HUES64 (cell line): ENCODE data around the gene CLRN1. TPM values are rescaled to one million over a fixed set of nuclear protein-coding genes. Genes with fewer than 3 reads are reported as not detected.

Experiments used
- H3K27ac ChIP-seq: 2 replicates; pipeline ENCODE4 v1.7.0; 2013; ENCODE audit warnings: low read depth, low read length, inconsistent platforms
- H3K27me3 ChIP-seq: 2 replicates; pipeline ENCODE4 v1.6.1; 2013; ENCODE audit warnings: mild to moderate bottlenecking, low read length; ENCODE audit not compliant: insufficient read depth
- H3K36me3 ChIP-seq: 2 replicates; pipeline ENCODE4 v1.6.1; 2013; ENCODE audit warnings: mild to moderate bottlenecking, low read length; ENCODE audit not compliant: insufficient read depth
- H3K4me1 ChIP-seq: 2 replicates; pipeline ENCODE4 v1.6.1; 2013; ENCODE audit warnings: mild to moderate bottlenecking, low read length, moderate library complexity; ENCODE audit not compliant: insufficient read depth
- H3K4me3 ChIP-seq: 2 replicates; pipeline ENCODE4 v1.5.1; 2013; ENCODE audit warnings: mild to moderate bottlenecking, low read length, moderate library complexity
- H3K9ac ChIP-seq: 2 replicates; pipeline ENCODE4 v1.6.1; 2013; ENCODE audit warnings: mild to moderate bottlenecking, low read depth, low read length
- H3K9me3 ChIP-seq: 2 replicates; pipeline ENCODE4 v1.6.1; 2013; ENCODE audit warnings: low read depth, low read length; ENCODE audit not compliant: insufficient read depth
- WGBS: fragments of 150-250, 120-280 bp; methylation state at CpG from one replicate; pipeline ENCODE4 v1.1.7; 2013; ENCODE audit warnings: missing lambda C conversion rate; 5-methylcytosine and 5-hydroxymethylcytosine counted together
- polyA plus RNA-seq, 2 experiments: library from polyadenylated mRNA; stranded (reverse); fragments of 50-300 nt; gene quantifications; one replicate each; pipeline ENCODE4 v1.2.3, GENCODE V29; 2013

CLRN1 gene, protein sequence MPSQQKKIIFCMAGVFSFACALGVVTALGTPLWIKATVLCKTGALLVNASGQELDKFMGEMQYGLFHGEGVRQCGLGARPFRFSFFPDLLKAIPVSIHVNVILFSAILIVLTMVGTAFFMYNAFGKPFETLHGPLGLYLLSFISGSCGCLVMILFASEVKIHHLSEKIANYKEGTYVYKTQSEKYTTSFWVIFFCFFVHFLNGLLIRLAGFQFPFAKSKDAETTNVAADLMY
- not detected for polyA plus RNA-seq (2013, experiment 1 of 2)
- polyA plus RNA-seq (2013, experiment 2 of 2), result not detected

DNA sequence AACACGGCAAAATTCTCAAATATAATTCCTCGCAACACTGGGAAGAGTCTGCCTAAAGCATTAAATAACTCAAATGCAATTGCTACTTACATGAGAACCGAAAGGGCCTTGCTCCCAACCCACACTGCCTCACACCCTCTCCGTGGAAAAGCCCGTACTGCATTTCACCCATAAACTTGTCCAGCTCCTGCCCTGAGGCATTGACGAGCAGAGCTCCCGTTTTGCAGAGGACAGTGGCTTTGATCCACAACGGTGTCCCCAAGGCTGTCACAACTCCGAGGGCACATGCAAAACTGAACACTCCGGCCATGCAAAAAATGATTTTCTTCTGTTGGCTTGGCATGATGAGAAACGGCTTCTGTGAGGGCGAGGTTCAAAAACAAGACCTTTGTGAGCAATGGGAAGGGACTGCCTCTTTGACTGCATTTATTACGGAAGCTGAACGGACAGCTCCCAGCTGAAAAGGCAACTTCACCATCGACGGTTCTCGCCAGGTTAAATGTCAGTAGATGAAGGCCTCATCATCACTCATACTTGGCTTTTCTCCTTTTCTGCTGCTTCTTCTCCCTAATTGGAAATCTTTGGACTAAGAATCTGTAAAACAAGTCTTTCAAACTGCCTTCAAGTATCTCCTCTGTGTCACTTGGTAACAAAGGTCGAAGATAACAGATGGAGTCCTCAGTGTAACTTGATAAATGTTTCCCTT is at the start of gene CLRN1:
Gene CLRN1 (minus strand): TSS at position 362 of the 706 bp plus-strand sequence. CDS start 19 bp downstream, at position 343.
- no peaks in the 10 kb centered on the region for H3K9me3 ChIP-seq

DNA sequence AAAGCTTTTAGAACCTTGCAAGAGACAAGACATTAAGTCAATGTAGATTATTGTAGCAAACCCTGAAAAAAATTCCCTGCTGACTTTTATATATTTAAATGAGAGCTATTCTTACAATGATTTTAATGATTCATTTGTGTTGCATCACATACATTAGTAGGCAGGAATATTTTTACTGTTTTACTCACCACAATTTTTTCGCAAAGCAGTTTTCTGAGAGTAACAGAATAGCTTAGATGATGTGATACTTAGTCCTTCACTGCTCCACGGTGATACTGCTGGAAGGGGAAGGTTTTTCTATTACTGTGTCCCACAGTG is 43.9 kb upstream of the CLRN1 start:
- Histone ChIP-seq H3K27me3 (no peaks in the 10 kb centered on the region), H3K4me1 (peaks cover 6% of the 10 kb centered on the region; the same call in 1 of the 2 replicates), H3K36me3 (no peaks in the 10 kb centered on the region), H3K9ac (no peak overlapping the region), H3K27ac (no peak overlapping the region), H3K4me3 (no peak overlapping the region), H3K9me3 (no peaks in the 10 kb centered on the region)
- 92% methylated on average over 2 of the region's 2 CpGs for WGBS

More for the DNA sequence above, at the start of gene CLRN1:
- Histone ChIP-seq H3K36me3 (no peaks in the 10 kb centered on the region), H3K4me1 (peaks cover 62% of the 10 kb centered on the region), H3K9ac (peak within 1 kb of the TSS; percentile 7; the same call in 1 of the 2 replicates), H3K27me3 (no peaks in the 10 kb centered on the region), H3K27ac (peak within 1 kb of the TSS; percentile 65; the same call in 1 of the 2 replicates), H3K4me3 (no peak within 1 kb of the TSS)
- 71% methylated on average over 18 of the region's 18 CpGs for WGBS

DNA sequence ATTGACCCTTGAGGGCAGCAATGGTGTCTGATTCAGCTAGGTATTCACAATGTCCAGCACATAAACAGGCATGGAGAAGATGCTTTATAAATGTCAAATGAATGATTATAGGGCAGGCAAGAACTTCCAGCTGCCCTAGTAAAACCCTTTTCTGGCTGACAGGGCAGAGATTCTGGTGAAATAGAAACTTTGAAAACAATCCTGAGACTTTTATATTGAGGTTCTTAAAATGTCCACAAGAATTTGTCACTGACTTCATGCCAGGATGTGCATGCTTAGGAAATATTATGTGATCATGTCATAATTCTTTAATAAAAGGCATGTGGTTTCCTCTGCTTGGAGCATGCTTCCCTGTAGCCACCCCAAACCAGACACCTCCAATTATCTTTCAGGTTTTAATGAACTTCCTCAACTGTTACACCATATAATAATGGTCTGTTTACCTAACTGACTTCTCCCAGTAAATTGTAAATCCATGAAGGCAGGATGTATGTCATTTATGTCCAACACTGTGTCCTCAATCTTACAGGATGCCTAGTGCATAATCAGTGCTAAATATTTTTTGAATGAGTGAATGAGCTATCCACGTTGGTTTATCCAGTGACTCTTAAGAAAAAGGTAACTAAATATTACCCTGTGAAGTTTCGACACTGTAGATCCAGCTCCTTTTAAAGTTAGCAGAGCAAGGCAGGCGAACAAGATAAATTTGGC is 43.4 kb upstream of the CLRN1 start:
- Histone ChIP-seq H3K9me3 (no peaks in the 10 kb centered on the region), H3K4me3 (no peak overlapping the region), H3K36me3 (no peaks in the 10 kb centered on the region), H3K9ac (no peak overlapping the region), H3K27me3 (no peaks in the 10 kb centered on the region), H3K4me1 (peaks cover 6% of the 10 kb centered on the region; the same call in 1 of the 2 replicates), H3K27ac (no peak overlapping the region)
- WGBS, result 89% methylated on average over 3 of the region's 3 CpGs

DNA sequence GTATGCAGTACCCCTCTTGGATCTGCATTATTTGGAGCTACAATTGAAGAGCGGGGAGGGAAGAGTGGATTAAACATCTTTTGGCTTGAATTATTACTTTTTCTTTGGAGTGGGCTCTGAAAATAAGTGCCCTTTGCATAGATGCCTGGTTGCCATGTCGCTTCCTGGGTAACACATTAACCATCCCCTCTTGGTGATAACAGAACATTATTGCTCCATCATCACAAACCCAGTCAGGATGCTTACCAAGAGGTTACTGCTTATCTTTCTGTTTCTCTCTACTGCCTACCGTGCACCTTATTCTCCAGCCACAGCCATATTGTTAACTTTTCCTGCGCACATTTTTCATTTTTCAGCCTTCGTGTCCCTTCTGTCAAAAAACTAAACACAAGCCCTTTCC is 42.7 kb upstream of the CLRN1 start:
- no peaks in the 10 kb centered on the region for H3K36me3 ChIP-seq
- H3K4me3 ChIP-seq, result no peak overlapping the region
- no peak overlapping the region for H3K9ac ChIP-seq
- H3K9me3 ChIP-seq, result no peaks in the 10 kb centered on the region
- H3K27me3 ChIP-seq, result no peaks in the 10 kb centered on the region
- 93% methylated on average over 5 of the region's 5 CpGs for WGBS
- no peak overlapping the region for H3K27ac ChIP-seq
- H3K4me1 ChIP-seq, result peaks cover 6% of the 10 kb centered on the region; the same call in 1 of the 2 replicates

DNA sequence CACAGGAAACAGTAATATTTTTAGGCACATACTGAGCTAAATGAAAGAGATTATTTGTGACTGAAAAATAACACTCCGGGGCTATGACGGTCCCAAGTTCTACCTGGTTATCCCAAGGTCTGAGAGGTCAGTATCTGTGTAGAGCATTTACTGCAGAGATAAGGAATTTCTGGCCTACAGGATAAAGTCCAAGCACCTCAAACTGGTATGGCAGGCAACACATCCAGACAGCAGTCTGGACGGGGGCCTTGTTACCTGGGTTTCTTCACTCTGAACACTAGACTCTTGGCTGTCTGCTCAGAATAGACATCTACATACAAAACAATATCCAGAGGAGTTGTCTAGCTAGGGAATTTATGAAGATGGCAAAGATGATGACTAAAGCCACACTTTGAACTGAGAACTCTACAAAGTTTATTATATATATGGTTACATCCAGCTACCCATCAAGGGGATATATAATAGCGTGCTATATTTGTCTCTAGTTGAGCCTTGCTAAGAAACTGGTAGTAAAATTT is 42.0 kb upstream of the CLRN1 start:
- Histone ChIP-seq H3K9me3 (no peaks in the 10 kb centered on the region), H3K4me1 (peaks cover 6% of the 10 kb centered on the region; the same call in 1 of the 2 replicates), H3K27ac (no peak overlapping the region), H3K4me3 (no peak overlapping the region), H3K27me3 (no peaks in the 10 kb centered on the region), H3K9ac (no peak overlapping the region), H3K36me3 (no peaks in the 10 kb centered on the region)
- 92% methylated on average over 3 of the region's 4 CpGs for whole genome bisulfite sequencing

DNA sequence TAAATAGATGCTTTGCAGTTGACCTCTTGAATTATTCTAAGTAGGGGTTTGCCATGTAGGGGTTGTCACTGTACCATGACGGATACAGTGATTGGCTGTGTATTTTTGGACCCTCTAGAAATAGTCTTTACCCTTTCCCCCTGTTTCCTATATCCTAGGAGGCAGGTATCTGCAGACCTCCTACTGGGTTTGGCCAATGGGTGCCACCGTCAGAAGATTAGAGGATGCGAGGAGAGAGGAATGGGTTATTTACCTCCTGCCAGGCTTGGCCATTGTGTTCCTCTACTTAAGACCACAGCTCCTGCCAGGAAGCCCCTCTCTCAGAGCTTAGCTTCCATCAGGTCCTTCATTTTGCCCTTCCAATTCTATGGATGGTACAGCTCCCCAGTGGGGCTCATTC is 40.2 kb upstream of the CLRN1 start:
- Histone ChIP-seq H3K4me1 (peaks cover 6% of the 10 kb centered on the region; the same call in 1 of the 2 replicates), H3K9me3 (no peaks in the 10 kb centered on the region), H3K9ac (no peak overlapping the region), H3K4me3 (no peak overlapping the region), H3K27ac (no peak overlapping the region), H3K36me3 (no peaks in the 10 kb centered on the region), H3K27me3 (no peaks in the 10 kb centered on the region)
- WGBS, result 61% methylated on average over 3 of the region's 3 CpGs

DNA sequence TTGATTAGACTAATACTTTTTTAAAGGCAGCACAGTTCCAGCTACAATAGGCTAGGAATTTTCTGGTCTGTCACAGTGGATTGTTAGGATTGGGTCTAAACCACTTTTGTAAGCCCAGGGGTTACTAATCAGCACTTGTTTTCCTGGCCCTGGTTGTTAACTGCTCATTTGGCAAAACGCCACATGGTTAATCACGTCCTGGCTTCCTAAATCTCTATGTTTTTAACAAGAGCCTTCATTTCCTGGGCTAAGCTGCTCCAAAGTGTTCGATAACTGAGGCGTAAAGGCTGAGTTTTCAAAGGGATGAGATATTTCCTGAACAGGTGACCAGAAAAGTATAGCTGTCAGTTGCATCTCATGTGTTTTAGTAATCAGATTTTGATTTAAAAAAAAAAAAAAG is 38.9 kb upstream of the CLRN1 start:
- 85% methylated on average over 4 of the region's 4 CpGs for WGBS
- H3K9me3 ChIP-seq, result no peaks in the 10 kb centered on the region
- H3K27ac ChIP-seq, result no peak overlapping the region
- no peak overlapping the region for H3K9ac ChIP-seq
- H3K27me3 ChIP-seq, result no peaks in the 10 kb centered on the region
- peaks cover 6% of the 10 kb centered on the region; the same call in 1 of the 2 replicates for H3K4me1 ChIP-seq
- no peaks in the 10 kb centered on the region for H3K36me3 ChIP-seq
- no peak overlapping the region for H3K4me3 ChIP-seq

DNA sequence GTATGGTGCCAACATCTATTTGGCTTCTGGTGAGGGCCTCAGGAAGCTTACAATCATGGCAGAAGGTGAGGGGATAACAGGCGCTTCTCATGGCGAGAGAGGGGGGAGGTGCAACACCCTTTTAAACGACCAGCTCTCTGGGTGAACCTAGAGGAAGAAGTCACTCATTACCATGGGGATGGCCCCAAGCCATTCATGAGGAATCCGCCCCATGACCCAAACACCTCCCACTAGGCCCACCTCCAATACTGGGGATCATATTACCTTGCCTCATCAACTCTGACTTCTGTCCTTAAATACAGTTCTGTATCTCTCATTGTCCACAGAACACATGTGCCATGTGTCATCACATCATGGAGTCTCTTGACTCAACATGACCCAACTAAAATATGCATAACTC is 37.5 kb upstream of the CLRN1 start:
- peaks cover 6% of the 10 kb centered on the region; the same call in 1 of the 2 replicates for H3K4me1 ChIP-seq
- H3K9ac ChIP-seq, result no peak overlapping the region
- H3K27ac ChIP-seq, result no peak overlapping the region
- H3K27me3 ChIP-seq, result no peaks in the 10 kb centered on the region
- no peaks in the 10 kb centered on the region for H3K9me3 ChIP-seq
- H3K4me3 ChIP-seq, result no peak overlapping the region
- no peaks in the 10 kb centered on the region for H3K36me3 ChIP-seq
- 80% methylated on average over 4 of the region's 4 CpGs for WGBS

DNA sequence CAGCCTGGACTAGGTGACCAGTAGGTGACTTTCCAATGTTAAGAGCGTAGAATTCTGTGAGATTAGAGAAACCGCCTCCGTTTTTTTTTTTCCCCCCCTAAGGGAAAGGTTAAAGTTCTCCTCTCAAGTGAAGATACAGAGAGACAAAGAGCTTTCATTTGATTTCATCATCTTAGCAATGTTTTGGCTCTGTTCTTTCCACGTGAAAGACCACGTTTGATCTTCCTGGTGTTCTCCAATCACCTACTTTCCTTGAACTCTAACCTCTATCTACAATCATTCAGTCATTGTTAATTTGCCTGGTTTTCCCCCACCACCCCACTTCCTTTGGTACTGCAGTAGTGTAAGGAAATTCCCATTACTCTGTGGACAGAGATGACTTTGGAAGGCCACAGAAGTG is 36.9 kb upstream of the CLRN1 start:
- Histone ChIP-seq H3K4me3 (no peak overlapping the region), H3K27ac (no peak overlapping the region), H3K9me3 (no peaks in the 10 kb centered on the region), H3K27me3 (no peaks in the 10 kb centered on the region), H3K9ac (no peak overlapping the region), H3K36me3 (no peaks in the 10 kb centered on the region), H3K4me1 (peaks cover 6% of the 10 kb centered on the region; the same call in 1 of the 2 replicates)
- WGBS, result 90% methylated on average over 5 of the region's 5 CpGs

DNA sequence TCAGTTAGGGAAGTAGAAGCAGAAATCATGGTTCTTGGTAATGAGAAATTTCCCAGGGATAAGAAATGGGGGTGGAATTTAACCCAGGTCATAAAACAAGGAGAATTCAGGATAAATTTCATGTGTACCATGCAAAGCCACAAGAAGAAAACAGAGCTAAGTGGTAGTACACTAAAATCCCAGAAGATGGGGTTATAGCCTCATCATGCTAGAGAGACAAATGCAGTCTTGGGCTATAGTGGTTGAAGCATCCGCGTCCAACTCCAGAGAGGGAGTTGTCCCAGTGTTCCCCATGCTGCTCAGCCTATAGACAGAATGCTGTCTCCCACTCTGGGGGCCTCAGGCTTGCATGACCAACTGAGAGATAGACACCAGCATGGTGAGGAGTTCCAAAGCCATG is 36.2 kb upstream of the CLRN1 start:
- 90% methylated on average over 2 of the region's 2 CpGs for WGBS
- H3K27ac ChIP-seq, result no peak overlapping the region
- no peak overlapping the region for H3K4me3 ChIP-seq
- H3K4me1 ChIP-seq, result peaks cover 6% of the 10 kb centered on the region; the same call in 1 of the 2 replicates
- no peak overlapping the region for H3K9ac ChIP-seq
- no peaks in the 10 kb centered on the region for H3K9me3 ChIP-seq
- no peaks in the 10 kb centered on the region for H3K27me3 ChIP-seq
- no peaks in the 10 kb centered on the region for H3K36me3 ChIP-seq

DNA sequence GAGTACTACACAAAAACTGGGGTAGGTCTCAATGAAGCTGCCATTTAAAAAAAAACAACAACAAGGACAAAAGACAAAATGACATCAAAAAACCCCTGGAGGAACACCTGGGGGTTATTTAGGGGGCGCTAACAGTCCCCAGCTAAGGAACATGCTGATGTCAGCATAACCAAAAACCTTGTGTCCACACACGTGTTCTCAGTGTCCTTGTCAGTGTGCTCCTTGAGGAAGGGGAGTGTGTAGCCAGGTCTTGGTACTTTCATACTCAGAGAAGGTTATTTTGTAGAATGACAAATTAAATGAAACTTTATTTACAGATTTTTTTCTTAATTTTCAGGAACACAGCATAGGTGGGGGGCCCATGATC is 31.2 kb upstream of the CLRN1 start:
- WGBS, result 75% methylated on average over 2 of the region's 2 CpGs
- no peaks in the 10 kb centered on the region for H3K36me3 ChIP-seq
- no peaks in the 10 kb centered on the region for H3K27me3 ChIP-seq
- H3K9ac ChIP-seq, result no peak overlapping the region
- peaks cover 3% of the 10 kb centered on the region; the same call in 1 of the 2 replicates for H3K4me1 ChIP-seq
- H3K9me3 ChIP-seq, result no peaks in the 10 kb centered on the region
- no peak overlapping the region for H3K4me3 ChIP-seq
- no peak overlapping the region for H3K27ac ChIP-seq
